GM10248 (cell line): ENCODE results near the gene NGF.

Source experiments
- CTCF ChIA-PET: fragments of 300-600 bp; sonication (Branson Sonifier 250); formaldehyde crosslinking; extraction: SDS; loops from one replicate; lab custom pipeline; 2021; ENCODE audit warnings: antibody characterized with exemption; lab: Yijun Ruan, JAX
- POLR2A ChIA-PET: fragments of 350-650 bp; sonication (Branson Sonifier 250); formaldehyde crosslinking; extraction: SDS; loops from one replicate; lab custom pipeline; 2020; ENCODE audit warnings: antibody characterized with exemption; lab: Yijun Ruan, JAX
- DNase-seq: peaks from one replicate; pipeline ENCODE4 v3.0.0; 2012; ENCODE audit errors: extremely low spot score
- TF ChIP-seq, protein P1 (sequence below): IDR thresholded peaks from 2 replicates; pipeline ENCODE4 v1.5.1; 2012; ENCODE audit warnings: mild to moderate bottlenecking, low read depth; ENCODE audit errors: extremely low read depth, missing control alignments, control extremely low read depth

Gene NGF

DNA sequence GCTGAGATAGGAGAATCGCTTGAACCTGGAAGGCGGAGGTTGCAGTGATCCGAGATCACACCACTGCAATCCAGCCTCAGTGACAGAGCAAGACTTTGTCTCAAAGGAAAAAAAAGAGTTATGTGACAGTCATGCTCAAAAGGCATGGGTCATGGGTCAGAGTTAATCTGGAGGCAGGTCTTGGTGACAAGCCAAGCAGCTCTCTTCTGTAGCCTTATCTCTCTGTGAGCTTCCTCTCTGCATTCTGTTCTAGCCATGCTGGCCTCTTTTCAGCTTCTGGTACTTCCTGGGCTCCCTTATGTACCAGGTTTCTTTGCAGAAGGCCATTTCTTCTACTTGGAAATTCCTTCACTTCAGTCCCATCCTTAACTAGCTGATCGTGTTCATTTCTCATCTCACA, 63.6 kb downstream of the NGF start:
- no peak for DNase-seq
- TF ChIP-seq, protein P1, sequence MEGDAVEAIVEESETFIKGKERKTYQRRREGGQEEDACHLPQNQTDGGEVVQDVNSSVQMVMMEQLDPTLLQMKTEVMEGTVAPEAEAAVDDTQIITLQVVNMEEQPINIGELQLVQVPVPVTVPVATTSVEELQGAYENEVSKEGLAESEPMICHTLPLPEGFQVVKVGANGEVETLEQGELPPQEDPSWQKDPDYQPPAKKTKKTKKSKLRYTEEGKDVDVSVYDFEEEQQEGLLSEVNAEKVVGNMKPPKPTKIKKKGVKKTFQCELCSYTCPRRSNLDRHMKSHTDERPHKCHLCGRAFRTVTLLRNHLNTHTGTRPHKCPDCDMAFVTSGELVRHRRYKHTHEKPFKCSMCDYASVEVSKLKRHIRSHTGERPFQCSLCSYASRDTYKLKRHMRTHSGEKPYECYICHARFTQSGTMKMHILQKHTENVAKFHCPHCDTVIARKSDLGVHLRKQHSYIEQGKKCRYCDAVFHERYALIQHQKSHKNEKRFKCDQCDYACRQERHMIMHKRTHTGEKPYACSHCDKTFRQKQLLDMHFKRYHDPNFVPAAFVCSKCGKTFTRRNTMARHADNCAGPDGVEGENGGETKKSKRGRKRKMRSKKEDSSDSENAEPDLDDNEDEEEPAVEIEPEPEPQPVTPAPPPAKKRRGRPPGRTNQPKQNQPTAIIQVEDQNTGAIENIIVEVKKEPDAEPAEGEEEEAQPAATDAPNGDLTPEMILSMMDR: no peak
- POLR2A ChIA-PET: no interaction called here
- CTCF ChIA-PET: interaction anchor here (0.7 to 2.0 kb wide), 5 partner anchors 10 to 43 kb away, joined by 3 to 6 read pairs (median 3); no protein-coding TSS in a partner anchor

DNA sequence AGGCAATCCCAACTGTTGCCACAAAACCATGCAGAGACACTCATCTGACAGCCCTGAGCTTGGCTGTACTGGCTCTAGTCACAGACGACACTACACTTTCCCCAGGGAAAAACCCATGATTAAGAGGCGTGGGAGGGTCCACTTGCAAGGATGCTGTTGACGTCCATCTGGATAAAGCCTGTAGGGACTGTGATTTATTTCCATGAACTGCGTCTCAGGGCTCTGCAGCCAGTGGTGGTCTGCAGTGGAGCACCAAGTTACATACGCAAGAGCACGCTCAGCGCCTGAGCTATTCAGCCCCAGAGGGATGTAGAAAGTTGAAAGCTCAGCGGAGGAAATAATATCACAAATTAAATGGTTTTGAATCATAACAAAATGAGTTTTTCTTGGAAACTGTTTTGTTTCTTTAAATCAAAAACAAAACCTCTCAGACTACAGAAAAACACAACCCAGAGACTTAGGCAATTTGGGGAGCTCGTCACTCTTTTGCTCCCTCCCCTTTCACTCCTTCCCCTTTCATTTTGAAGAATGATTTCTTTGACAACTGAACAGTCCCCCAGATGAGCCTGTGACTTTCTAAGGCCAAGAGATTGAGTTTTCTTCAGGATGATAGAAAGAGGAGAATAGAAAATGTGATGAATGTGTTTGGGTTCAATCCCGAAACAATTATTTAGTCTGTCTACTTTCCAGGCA, 71.2 kb downstream of the NGF start:
- ChIA-PET POLR2A (no interaction called here), CTCF (interaction anchor here (1.8 kb wide), 1 partner anchor 9 kb away, joined by 5 read pairs; no protein-coding TSS in a partner anchor)
- TF ChIP-seq, protein P1: no peak
- no peak for DNase-seq

DNA sequence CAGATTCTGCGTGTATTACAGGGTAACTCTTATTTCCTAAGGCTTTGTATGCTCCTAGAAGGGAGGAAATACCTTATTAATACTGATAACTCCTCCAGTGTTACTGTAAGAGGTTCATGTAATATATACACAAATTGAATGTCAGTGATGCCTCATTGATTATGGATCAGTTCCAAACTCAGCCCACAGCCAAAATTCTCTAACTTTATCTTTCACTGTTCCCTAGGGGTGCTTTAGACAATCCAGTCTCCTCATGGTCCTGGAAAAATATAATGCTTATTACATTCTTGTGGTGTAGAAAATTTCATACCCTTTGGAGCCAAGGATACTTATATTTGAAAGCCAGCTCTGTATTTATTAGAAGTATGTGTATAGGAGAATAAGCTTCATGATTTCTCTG, 73.0 kb downstream of the NGF start:
- DNase-seq: no peak
- TF ChIP-seq, protein P1: no peak
- CTCF ChIA-PET: no interaction called here
- POLR2A ChIA-PET: no interaction called here

DNA sequence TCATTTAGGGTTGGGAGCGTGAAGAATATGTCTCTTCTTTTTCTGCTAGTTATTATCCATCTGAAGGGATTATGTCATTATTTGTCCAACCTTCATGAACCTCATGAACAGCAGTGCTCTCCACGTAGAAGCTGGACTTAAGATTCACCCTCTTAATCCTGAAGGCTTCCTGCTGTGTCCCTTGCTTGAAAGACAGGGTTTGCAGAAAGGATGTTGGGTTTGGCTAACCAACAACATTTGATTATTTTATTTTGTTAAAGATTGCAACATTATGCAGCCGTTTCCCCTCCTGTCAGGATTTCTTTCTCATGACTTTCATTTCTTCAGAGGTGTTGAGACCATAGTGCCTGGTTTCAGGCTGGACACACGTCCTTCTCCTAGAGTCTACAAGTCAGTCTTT, 75.2 kb downstream of the NGF start:
- CTCF ChIA-PET: no interaction called here
- POLR2A ChIA-PET: no interaction called here

DNA sequence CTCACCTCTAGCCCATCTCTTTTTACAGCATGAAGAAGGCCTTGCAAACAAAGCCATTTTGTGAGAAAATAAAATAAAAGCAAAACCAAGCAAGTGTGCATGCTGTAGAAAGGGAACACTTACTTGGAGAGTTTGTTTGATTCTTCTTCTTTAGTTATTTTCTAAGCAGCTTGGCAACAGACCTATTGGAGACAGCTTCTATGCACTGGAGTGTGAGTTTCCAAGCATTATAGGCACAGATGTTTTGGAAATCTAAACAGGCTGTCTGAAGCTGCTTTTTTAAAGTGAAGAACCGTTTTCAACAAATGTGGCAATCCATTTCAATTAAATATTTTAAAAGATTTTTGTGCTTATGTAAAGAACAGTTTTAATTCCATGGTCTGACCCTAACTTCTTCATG, 76.6 kb downstream of the NGF start:
- POLR2A ChIA-PET: no interaction called here
- CTCF ChIA-PET: no interaction called here
- DNase-seq: no peak
- TF ChIP-seq, protein P1: no peak

More for the DNA sequence above, 75.2 kb downstream of the NGF start:
- TF ChIP-seq, protein P1: no peak
- DNase-seq: no peak

DNA sequence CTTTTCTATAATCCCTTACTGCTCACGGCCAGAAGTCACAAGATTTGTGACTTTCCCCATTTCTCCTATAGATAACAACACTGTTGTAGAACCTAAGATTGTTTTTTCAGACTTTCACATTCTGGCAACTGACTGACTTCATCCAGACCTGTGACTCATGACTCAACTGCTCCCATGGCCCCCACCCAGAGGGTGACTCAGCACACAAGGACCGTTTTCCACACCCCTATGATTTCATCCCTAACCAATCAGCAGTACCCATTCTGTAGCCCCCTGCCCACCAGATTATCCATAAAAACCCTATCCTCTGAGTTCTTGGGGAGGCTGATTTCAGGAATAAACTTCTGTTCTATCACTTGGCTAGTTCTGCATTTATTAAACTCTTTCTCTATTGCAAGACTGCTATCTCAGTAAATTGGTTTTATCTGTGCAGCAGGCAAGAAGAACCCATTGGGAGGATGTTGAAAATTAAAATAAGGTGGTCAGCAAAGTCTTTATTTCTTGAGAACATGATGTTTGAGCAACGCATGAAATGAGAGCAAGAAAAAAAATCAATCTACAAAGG, 79.7 kb downstream of the NGF start:
- ChIA-PET POLR2A (no interaction called here), CTCF (interaction anchor here (2.2 kb wide), 1 partner anchor 9 kb away, joined by 5 read pairs; no protein-coding TSS in a partner anchor)
- TF ChIP-seq, protein P1: no peak
- DNase-seq: no peak
